ENCODE data around the gene LEFTY2.
A peak's percentile ranks its signal among the peaks of the same experiment; 100 is the strongest.
"Not testable (repeated sequence)": the region's sequence is repeated elsewhere in the genome, so short reads cannot be mapped to it uniquely, and the experiment has no call there.

The LEFTY2 gene

DNA sequence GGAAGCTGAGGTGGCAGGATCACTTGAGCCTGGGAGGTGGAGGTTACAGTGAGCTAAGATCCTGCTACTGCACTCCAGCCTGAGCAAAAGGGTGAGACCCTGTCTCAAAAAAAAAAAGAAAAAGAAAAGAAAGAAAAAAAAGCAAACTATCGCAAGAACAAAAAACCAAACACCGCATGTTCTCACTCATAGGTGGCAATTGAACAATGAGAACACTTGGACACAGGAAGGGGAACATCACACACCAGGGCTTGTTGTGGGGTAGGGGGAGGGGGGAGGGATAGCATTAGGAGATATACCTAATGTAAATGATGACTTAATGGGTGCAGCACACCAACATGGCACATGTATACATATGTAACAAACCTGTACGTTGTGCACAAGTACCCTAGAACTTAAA, 11.6 kb downstream of the LEFTY2 start:
- not testable (repeated sequence) for DNase-seq (ENCODE audit: low read depth in 2 of 2)

DNA sequence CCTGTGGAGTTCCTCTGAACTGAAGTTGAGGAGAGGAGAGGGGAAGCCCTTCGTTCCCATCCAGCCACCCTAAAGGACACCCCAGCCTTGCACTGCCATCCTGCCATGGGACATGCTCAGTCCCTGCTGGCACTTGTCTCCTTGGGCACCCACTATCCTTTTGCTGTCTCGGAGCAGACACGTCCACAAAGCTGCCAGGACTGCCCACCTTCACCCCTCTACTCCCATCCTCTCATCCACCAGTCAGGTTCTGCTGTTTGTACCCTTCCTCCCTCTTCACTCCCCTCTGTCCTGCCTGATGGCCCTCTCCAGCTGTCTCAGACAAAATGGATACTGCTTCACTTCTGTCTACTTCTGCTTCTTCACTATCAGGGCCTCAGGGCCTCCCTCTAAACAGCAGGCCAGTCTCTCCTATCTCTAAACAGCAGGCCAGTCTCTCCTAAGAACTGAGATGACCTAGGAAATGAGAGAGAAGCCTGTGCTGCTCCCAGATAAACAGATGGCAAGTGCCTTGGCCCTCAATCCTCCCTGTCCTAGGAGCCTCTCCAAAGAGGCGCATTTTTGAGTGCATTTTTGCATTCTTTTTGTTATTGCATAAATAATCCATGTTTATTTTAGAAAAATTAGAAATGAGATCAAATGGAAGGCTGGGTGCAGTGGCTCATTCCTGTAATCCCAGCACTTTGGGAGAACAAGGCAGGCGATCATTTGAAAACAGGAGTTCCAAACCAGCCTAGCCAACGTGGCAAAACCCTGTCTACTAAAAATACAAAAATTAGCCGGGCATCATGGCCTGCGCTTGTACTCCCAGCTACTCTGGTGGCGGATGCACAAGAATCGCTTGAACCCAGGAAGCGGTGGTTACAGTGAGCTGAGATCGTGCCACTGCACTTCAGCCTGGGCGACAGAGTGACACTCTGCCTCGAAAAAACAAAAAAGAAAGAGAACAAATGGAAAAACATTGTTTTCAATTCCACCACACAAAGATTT, 12.5 kb downstream of the LEFTY2 start:
- no peak for DNase-seq (ENCODE audit: low read depth in 2 of 2)

DNA sequence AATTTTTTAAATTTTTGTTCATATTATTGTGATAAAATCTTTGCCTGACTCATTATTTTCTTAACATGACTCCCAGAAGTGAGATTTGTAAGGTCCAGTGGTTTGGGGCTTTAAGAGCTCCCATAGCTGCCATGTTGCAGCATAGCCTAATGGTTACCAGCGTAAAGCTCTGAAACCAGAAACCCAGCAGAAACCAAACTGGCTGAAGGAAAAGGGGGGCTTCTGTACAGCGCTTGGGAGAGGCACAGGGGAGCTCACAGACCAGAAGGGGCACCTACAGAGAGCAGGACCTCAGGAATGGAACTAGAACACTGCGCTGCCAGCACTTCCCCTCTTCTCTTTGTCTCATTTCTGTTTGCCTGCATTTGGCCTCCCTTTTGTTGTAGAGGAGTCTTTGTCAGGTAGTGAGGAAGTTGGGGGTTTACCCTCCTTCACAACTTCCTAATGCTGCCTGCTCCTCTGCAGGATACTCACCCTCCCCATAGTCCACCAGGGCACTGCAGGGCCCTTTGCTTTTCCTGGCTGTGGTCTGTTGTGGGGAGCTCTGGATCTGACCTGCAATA, 14.4 kb downstream of the LEFTY2 start:
- no peak for DNase-seq (ENCODE audit: low read depth in 2 of 2)

DNA sequence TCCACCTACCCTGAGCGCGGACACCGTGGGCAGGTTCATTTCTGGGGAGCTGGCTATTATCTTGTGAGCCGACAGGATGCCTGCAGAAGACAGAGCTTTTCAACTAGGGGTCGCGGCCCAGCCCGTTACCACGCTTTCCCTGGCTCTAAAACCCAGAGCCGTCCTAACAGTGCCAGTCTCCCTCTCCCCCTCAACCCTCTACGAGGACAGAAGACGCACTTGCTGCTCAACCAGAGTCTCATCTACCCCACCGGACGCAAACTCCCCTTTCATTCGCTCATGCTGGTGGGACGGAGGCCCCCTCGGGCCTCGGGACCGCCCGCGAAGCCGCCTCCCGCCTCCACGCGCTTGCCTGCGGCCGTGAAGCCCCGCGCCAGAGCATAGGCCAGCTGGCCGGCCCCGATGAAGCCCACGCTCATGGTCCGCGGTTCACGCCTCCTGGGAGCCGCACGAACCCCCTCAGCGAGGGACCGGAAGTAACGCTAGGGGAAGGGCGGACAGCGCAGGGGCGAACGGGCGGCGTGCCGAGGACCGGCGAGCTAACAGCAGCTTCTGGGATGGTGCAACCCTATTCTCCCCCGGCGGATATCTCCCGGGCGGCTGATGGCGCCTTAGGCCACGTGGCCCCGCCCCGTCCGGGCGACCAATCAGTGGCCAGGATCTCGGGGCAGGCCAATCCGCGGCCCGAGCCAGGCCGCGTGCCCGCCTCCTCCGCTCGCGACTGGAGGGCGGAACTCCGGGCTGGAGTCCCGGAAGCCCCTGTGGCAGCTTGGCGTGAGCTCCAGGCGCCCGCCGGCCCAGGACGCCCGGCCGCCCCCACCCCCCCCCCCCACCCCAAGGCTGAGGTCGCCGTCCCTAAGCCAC, 17.1 kb downstream of the LEFTY2 start, which contains the start of gene PYCR2:
Gene PYCR2 (minus strand): TSS at position 559 of the 864 bp plus-strand sequence. CDS start 140 bp downstream, at position 419.
- peak; percentile 92 to 93 for DNase-seq (ENCODE audit: low read depth in 2 of 2)

DNA sequence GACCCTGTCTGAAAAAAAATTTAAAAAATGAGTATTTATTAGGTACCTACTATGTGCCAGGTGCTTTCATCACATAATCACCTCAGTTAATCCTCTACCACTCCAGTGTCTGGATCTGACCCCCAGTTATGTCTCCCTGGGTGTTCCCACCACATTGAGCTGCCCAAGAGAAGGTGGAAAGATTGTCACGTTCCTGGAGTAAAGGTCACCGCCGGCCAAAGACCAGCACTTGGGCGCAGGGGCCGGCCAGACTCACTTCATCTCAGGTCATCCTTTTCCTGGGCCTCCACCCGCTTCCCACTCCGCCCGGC, 17.7 kb downstream of the LEFTY2 start:
- no peak for DNase-seq (ENCODE audit: low read depth in 2 of 2)

DNA sequence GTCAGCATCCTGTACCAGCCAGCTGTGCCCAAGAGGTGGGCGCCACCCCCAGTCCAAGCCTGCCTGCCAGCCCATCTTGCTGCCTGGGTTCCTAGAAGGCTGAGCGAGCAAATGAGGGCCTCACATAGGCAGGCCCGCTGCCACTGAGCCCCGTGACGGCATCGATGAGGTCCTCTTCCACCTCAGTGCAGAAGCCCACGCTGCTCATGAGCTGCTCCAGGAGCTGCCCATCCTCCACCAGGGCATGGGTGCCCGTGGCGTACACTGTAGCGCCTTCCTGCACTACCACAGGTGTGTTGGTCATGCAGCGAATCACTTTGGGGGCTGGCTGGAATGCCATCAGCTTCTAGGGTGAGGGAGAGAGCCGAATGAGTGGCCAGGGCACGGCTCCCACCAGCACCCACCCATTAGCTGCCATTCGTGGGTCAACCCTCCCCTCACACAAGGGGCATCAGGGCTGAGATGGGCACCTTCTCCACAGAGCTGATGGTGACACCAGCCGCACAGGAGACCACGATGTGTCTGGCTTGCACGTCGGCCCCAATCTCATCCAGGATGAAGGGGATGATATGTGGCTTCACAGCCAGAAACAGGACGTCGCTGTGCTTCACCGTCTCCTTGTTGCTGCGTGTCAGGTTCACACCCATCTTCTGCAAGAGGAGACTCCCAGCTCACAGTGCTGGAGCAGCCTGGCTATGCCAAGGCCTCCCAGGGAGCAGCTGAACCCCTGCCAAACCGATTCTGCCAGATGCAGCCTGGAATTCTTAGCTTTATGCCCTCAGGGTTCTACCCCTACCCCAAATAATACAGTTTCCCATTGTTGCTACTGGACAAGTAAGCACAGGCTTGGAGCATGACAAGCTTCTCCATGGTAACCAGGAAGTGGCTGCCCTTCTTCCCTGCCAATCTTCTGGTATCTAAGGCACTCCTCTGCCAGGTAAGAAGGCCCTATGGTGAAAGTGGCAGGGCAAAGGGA, 19.0 kb downstream of the LEFTY2 start:
- DNase-seq (ENCODE audit: low read depth in 2 of 2), result no peak

DNA sequence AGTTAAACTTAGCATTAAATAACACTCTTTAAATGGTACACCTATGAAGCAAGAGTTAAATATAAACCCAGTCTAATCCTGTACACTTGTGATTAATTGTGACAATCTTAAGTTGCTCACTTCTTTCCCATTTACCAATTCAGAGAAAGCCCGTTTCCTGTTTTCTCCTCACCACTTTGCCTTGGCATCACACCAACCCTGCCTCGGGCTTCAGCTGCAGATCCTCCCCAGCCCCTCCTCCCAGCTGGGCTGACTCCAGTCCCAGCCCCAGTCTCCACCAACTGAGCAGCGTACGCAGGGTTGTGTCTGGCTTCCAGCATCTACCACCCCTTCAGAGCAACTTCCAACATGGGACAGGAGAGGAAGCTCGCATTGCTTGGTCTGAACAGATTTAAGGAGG, 21.1 kb downstream of the LEFTY2 start:
- no peak for DNase-seq (ENCODE audit: low read depth in 2 of 2)

DNA sequence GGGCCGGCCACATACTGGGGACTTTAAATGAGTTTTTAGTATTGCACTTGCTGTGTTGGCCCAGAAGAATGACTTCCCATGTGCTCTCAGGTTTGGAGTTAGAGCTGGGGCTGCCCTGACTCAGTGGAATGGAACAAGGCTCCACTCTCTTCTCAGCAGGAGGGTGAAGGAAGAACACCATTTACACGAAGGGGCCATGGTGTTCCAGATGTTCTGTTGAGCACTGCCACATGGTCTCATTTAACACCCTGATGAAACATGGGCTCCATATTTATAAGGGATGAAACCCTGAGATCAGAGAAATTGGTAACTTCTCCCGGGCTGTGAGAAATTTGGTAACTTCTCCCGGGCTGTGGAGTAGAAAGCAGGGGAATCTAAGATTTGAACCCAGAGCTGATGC, 22.7 kb downstream of the LEFTY2 start:
- no peak for DNase-seq (ENCODE audit: low read depth in 2 of 2)

DNA sequence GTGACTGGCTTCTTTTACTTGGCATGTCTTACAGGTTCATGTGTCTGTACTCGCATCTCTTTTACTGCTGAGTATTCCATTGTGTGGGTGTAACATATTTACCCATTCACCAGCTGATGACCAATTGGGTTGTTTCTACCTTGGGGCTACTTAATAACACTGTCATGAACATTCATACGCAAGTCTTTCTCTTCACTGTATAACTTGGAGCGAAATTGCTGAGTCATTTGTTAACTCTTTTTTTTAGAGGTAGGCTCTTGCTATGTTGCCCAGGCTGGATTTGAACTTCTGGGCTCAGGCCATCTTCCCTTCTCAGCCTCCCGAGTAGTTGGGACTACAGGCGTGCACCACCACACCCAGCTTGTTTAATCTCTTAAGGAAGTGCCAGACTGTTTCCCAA, 23.5 kb downstream of the LEFTY2 start:
- no peak for DNase-seq (ENCODE audit: low read depth in 2 of 2)

DNA sequence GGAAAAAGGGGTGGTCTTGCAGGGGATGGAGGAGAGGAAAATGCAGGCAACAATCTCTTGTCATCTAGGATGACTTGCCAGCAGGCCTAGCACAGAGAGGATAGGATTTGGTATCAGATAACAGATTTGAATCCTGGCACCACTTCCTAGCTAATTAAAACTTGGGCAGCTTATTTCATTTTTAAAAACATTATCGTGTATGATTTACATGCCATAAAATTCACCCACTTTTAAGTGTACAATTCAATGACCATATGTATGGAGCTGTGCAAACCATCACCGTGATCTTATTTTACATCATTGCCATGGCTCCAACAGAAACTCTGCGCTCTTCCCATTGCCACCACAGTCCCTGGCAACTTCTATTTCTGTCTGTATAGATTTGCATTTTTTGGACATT, 23.9 kb downstream of the LEFTY2 start:
- DNase-seq (ENCODE audit: low read depth in 2 of 2), result no peak

DNA sequence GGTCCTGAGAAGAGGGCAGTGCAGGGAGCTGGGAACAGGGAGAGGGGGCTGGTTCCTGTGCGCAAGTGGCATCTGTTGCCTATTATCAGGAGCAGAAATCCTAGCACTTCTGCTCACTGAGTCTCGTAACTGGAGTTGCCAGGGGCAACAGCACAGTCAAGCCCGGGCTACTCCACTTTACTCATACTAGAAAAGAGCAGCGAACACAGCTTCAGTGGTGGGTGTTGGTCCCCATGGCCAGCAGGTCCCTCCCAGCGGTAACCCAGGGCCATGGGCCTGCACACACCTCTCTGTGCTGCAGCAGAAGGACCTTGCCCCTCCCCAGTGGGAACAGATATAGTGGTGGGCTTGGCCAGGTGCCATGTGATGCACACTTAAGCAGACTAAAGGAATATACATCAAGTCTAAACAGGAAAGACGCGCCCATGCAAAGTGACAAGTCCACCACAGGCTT, 25.5 kb downstream of the LEFTY2 start:
- no peak for DNase-seq (ENCODE audit: low read depth in 2 of 2)

DNA sequence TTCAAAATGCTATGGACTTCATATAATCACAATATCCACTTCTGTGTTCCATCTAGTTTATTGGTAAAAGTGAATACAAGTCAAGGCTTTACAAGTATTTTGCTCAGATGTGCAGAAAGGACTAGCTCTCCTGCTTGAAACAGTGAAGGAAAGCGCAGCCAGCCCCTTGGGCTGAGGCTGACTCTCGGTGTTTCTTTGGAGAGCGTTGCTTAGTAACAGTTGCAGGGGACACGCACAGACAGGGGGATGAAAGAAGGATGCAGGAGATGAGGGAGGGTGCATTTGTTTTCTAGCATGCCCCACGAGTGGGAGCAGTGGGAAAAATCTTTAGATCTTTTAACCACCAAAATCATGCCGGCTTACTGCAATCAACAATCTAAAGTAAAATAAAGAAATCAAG, 26.1 kb downstream of the LEFTY2 start:
- no peak for DNase-seq (ENCODE audit: low read depth in 2 of 2)

DNA sequence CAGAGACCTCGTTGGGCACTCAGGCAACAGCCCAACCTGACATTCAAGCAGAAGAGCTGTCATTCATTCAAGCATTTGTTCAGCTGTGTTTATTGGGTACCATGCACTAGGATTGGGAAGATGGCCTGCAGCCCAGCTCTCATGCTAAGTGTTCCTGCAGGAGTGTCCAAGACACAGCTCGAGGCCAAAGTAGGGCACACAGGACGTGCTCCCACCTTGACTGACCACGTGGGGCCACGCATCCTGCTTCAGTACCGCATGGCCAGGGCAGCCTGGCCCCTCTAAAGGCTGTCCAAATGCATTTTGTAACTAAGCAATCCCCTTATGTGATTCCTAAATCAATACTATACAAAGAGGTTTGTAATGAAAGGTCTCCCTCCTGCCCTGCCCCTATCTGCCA, 26.6 kb downstream of the LEFTY2 start:
- DNase-seq (ENCODE audit: low read depth in 2 of 2), result no peak

DNA sequence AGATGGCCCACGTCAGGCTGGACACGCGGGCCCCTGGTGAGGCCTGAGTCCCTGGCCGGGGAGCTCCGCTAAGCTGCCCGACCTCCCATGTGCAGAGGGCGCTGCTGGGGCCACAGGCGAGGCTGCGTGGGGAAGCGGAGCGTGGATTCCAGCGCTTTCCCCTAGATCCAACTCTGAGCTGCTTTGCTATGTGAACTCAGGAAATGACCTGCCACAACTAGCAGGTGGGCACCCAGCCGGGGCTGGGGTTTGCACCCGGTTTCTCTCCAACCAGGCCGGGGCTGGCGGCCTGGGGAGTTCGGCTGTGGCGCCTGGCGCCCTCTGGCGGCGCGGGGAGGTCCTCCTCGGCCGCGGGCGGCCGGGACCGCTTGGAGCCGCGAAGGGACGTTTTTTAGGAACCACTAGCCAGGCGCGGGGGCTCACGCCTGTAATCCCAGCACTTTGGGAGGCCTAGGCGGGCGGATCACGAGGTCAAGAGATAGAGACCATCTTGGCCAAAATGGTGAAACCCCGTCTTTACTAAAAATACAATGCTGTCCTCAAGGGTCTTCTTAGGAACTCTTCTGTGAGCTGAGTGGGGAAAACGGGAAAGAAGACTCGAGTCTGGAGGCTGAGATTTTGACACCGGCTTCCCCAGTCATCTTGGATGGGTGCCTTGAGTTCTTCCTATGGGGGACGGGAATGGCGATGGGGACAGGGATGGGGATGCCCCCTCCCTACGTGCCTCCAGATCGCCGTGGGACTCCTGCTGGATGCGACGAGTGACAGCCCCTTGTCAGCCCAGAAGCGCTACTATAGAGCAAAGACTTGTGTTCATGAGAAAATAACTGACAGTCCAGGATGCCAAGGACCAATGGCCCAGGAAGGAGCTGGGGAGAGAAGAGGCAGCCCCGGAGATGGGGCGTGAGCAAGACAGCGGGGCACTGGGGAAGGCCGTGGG, 29.6 kb downstream of the LEFTY2 start:
- peak; percentile 58 to 63 for DNase-seq (ENCODE audit: low read depth in 2 of 2)

DNA sequence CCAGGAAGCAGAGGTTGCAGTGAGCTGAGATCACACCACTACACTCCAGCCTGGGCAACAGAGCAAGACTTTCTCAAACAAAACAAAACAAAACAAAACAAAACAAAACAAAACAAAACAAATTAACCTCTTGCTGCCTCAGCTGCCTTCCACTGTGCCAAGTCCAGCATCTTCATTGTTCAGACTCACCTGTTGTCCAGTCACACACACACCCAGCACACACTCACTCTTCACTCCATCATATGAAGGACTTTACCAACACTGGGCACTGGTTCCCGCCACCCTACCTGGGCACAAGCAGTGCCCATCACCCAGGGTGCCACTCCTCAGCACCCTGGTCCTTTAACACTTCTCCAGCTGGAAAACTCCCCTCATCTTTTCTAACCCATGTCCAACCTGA, 31.5 kb downstream of the LEFTY2 start:
- DNase-seq (ENCODE audit: low read depth in 2 of 2), result no peak

DNA sequence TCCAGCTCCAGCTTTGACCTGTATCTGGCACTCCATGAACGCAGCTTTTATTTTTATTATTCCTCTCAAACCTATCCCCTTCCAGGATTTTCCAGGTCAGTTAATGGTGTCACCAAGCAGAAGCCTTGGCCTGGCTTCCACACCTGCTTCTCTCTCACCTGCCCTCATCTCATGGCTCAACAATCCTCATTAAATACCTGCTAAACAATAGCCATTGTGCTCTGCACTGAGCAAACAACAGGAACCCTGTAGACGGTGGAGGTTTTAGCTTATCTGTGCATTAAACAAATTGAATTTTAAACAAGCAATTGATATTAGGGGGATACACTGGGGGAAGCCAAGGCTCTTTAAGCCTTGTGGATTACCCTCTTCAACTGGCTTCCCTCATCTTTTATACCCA, 32.2 kb downstream of the LEFTY2 start:
- DNase-seq (ENCODE audit: low read depth in 2 of 2), result no peak

DNA sequence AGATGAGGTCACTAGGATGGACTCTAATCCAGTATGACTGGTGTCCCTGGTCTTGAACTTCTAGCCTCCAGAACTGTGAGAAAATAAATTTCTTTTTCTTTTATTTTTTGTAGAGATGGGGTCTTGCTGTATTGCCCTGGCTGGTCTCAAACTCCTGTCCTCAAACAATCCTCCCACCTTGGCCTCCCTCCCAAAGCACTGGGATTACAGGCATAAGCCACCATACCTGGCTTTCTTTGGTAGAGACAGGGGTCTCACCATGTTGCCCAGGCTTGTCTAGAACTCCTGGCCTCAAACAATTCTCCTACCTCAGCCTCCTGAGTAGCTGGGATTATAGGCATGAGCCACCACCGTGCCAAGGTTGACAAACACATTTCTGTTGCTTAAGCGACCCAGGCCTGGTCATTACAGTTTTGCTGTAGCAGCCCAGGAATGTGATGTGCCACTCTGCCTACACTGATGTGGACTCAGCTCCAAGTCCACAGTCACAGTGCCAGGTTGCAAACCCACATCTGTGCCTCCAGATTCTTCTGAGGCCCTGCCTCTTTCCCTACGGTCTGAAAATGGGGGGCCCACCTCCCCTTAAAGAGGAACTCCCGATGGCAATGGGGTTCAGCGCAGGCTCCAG, 32.9 kb downstream of the LEFTY2 start:
- DNase-seq (ENCODE audit: low read depth in 2 of 2), result no peak

DNA sequence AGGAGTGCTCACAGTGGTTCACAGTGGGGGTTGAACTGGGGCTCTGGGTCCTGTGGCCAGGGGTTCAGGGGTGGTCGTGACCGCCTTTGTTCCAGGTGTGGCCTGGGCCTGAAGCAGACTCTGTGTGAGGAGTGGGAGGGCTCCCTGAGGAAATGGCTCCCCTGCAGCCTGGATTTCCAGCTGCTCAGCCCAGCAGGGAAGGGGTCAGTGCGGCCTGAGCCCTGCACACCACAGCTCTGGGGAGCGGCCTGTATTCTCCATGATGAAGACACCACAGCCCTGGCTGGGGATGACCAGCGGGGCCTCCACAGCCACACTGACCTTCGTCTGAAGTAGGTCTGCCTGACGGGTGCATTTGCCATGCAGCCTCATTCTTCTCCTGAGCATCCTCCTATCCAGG, 33.7 kb downstream of the LEFTY2 start:
- no peak for DNase-seq (ENCODE audit: low read depth in 2 of 2)

DNA sequence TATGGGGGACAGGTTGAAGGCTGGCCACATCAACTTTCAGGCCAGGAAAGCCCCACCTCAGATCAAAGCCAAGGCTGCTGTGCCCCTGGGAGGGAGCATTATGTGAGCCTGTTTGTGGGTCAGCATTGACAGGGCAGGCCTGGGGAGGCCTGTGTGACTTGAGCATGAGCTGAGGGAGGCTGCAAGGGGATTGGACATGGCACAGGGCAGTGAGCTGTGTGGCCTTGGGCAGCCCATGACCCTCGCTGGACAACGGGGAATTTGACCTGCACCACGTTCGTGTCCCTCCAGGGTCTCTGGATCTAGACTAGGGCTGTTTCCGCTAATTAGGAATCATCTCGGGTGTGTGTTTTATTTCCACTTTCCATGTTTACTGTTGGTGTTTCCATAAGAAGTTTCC, 34.6 kb downstream of the LEFTY2 start:
- no peak for DNase-seq (ENCODE audit: low read depth in 2 of 2)

DNA sequence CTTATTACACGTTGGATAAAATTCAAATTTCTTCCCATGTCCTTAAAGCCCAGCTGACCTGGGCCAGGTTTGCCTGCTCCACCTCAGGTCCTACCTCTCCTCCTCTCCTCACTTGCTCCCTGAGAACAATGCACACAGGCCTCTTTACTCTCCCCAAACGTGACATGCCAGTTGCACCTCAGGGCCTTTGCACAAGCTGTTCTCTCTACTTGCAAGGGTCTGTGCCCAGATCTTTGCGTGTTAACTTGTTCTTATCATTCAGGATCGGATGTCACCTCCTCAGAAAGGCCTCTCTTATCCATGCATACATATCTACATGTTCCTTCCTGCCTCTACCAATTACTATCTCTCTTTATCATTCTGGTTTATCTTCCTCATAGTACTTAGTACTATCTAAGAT, 37.4 kb downstream of the LEFTY2 start:
- DNase-seq (ENCODE audit: low read depth in 2 of 2), result no peak
